ENCODE results near the gene TSPEAR. TPM values are rescaled to one million over a fixed set of nuclear protein-coding genes. Genes with fewer than 3 reads are reported as not detected.

Gene TSPEAR
- not detected in 2 replicates for total RNA-seq (2014; rRNA removed; shearing (Covaris generic))

DNA sequence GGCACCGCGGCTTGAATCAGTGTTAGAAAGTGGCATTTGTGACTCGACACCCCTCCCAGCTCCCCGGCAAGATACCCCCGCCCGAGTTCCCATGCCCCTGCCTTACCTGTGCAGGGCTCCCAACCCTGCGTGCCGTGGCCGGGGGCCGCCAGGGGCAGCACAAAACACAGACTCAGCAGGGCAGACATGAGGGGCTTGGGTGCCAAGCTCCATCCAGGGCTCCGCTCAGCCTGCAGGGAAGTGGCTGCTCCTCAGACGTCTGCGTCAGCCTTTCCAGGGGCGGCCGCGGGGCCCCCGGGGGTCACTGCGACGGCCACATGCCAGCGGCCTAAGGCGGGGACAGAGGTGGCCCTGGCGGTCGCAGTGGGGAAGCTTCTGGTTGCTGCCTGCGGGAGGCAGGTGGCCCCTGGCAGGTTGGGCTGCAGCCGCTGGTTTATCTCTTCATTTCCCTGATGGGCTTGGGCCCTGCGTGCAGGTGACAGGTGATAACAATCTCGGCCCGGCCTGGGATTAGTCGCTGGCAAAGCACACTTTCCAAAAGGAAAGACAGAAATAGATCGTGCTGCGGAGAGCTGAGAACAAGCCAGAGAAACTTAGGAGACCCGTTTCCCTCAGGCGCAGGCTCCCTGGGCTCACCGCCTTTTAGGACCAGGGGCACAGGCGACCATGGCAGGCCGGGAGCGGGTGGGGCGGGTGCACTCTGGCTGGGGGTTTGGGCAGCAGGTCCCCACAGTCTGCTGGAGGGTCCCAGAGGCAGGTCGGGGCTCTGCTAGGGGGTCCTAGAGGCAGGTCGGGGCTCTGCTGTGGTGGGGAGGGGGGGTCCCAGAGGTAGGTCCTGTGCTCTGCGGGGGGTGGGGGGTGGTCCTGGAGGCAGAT lies at the start of gene TSPEAR:
TSS of gene TSPEAR (minus strand) at position 246 of the 876 bp plus-strand sequence. CDS start at position 188, 58 bp downstream.
- no peak within 1 kb of the TSS for H3K27ac ChIP-seq
- no peaks in the 10 kb centered on the region for H3K4me1 ChIP-seq
- no peaks in the 10 kb centered on the region for H3K9me3 ChIP-seq (replicated peaks)
- H3K36me3 ChIP-seq = no peaks in the 10 kb centered on the region
- 0 out of 2 replicates have a peak, but pooled peaks cover 7% of the 10 kb centered on the region for H3K27me3 ChIP-seq
- H3K4me3 ChIP-seq = no peak within 1 kb of the TSS
- DNase-seq = no peak

GRCh38 chr21:44760376-44760775 lies 49.0 kb upstream of the TSPEAR start:
- Histone ChIP-seq H3K4me3 (no peak overlapping the region), H3K4me1 (no peaks in the 10 kb centered on the region), H3K27ac (no peak overlapping the region), H3K36me3 (no peaks in the 10 kb centered on the region), H3K9me3 (replicated peaks) (0 out of 2 replicates have a peak, but pooled peaks cover 2% of the 10 kb centered on the region), H3K27me3 (no peaks in the 10 kb centered on the region)
- DNase-seq = no peak

GRCh38 chr21:44759628-44760285 lies 48.4 kb upstream of the TSPEAR start:
- peaks cover 5% of the 10 kb centered on the region; the same call in 1 of the 2 replicates for H3K9me3 ChIP-seq (replicated peaks)
- no peak overlapping the region for H3K27ac ChIP-seq
- H3K27me3 ChIP-seq = no peaks in the 10 kb centered on the region
- no peak for DNase-seq
- no peaks in the 10 kb centered on the region for H3K36me3 ChIP-seq
- H3K4me1 ChIP-seq = no peaks in the 10 kb centered on the region
- no peak overlapping the region for H3K4me3 ChIP-seq

GRCh38 chr21:44758781-44759627 lies 47.6 kb upstream of the TSPEAR start:
- H3K4me1 ChIP-seq = no peaks in the 10 kb centered on the region
- peaks cover 5% of the 10 kb centered on the region; the same call in 1 of the 2 replicates for H3K9me3 ChIP-seq (replicated peaks)
- no peak overlapping the region for H3K4me3 ChIP-seq
- no peaks in the 10 kb centered on the region for H3K36me3 ChIP-seq
- no peak for DNase-seq
- H3K27me3 ChIP-seq = no peaks in the 10 kb centered on the region
- no peak overlapping the region for H3K27ac ChIP-seq

- no peaks in the 10 kb centered on the region for H3K27me3 ChIP-seq
- H3K36me3 ChIP-seq = no peaks in the 10 kb centered on the region
- DNase-seq = no peak
- no peaks in the 10 kb centered on the region for H3K4me1 ChIP-seq
- no peak overlapping the region for H3K4me3 ChIP-seq
- H3K9me3 ChIP-seq (replicated peaks) = peaks cover 5% of the 10 kb centered on the region; the same call in 1 of the 2 replicates
- H3K27ac ChIP-seq = no peak overlapping the region
Measured at GRCh38 chr21:44758141-44758561, 46.8 kb upstream of the TSPEAR start.

- no peaks in the 10 kb centered on the region for H3K36me3 ChIP-seq
- H3K4me1 ChIP-seq = no peaks in the 10 kb centered on the region
- H3K9me3 ChIP-seq (replicated peaks) = peaks cover 5% of the 10 kb centered on the region; the same call in 1 of the 2 replicates
- no peak for DNase-seq
- H3K4me3 ChIP-seq = no peak overlapping the region
- no peak overlapping the region for H3K27ac ChIP-seq
- no peaks in the 10 kb centered on the region for H3K27me3 ChIP-seq
Measured at GRCh38 chr21:44757731-44758130, 46.4 kb upstream of the TSPEAR start.

DNA sequence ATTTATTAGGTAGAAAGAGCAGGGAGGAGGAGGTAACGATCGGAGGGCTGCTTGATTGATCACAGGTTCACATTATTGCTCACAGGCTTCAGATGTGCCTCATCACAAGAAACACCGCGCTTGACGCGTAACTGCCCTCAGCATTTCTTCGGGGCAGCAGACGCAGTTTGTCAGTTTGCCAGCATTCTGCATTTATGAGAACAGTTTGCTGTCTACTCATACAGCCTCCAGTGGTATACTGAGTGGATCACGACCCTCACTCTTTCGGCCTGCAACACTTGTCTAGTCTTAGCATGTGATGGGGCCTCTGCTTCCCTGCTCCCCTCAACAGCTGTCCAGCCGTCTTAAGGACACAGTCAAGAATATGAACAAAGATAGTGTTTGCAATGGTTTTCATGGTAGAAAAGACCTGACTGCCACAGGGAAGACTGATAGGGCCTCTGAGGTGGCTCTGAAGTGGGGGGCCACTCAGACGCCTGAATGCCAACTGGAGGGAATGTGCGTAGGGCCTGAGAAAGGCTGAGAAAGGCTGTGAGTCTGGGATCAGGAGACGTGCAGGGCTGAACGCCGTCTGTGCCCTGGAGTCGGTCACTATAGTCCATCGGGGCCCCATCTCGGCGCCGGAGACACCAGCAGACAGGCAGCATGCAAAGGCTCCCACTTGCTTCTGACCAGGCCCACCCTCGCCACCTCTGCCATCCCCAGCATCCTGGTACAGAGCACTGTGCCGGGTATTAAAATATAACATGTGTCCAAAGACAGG lies 45.2 kb upstream of the TSPEAR start:
- H3K9me3 ChIP-seq (replicated peaks) = peaks cover 5% of the 10 kb centered on the region; the same call in 1 of the 2 replicates
- DNase-seq = no peak
- H3K27ac ChIP-seq = no peak overlapping the region
- H3K4me1 ChIP-seq = no peaks in the 10 kb centered on the region
- no peaks in the 10 kb centered on the region for H3K27me3 ChIP-seq
- no peak overlapping the region for H3K4me3 ChIP-seq
- no peaks in the 10 kb centered on the region for H3K36me3 ChIP-seq

- H3K4me3 ChIP-seq = no peak overlapping the region
- H3K27ac ChIP-seq = no peak overlapping the region
- H3K9me3 ChIP-seq (replicated peaks) = peaks cover 5% of the 10 kb centered on the region; the same call in 1 of the 2 replicates
- no peaks in the 10 kb centered on the region for H3K36me3 ChIP-seq
- DNase-seq = peak in 1 of 2 experiments; percentile 52
- H3K27me3 ChIP-seq = no peaks in the 10 kb centered on the region
- H3K4me1 ChIP-seq = no peaks in the 10 kb centered on the region
Measured at GRCh38 chr21:44755227-44755626, 43.9 kb upstream of the TSPEAR start.

DNA sequence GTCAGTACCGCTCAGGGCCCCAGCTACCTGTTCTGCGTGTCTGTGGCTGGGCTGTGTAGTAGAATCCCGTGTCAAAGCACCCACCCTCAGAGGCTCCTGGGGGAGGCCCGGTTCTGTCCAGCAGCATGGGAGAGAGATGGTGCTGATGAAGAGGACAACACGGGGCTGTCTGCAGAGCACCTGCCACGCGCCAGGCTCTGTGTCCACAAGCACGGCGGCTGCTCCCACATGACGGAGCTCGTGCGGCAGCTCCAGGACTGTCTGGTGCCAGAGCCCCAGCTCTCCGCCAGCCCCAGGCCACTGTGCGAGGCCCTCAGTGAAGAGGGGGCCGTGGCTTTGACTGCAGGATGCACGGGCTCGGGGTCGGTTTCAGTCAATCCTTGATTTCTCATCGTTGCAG lies 42.0 kb upstream of the TSPEAR start:
- DNase-seq = no peak
- peaks cover 2% of the 10 kb centered on the region; the same call in 1 of the 2 replicates for H3K4me1 ChIP-seq
- H3K9me3 ChIP-seq (replicated peaks) = peaks cover 5% of the 10 kb centered on the region; the same call in 1 of the 2 replicates
- no peak overlapping the region for H3K4me3 ChIP-seq
- no peaks in the 10 kb centered on the region for H3K36me3 ChIP-seq
- no peak overlapping the region for H3K27ac ChIP-seq
- H3K27me3 ChIP-seq = no peaks in the 10 kb centered on the region

GRCh38 chr21:44752671-44753235 lies 41.4 kb upstream of the TSPEAR start:
- Histone ChIP-seq H3K27me3 (no peaks in the 10 kb centered on the region), H3K27ac (no peak overlapping the region), H3K4me1 (peaks cover 2% of the 10 kb centered on the region; the same call in 1 of the 2 replicates), H3K36me3 (no peaks in the 10 kb centered on the region), H3K4me3 (no peak overlapping the region), H3K9me3 (replicated peaks) (peaks cover 5% of the 10 kb centered on the region; the same call in 1 of the 2 replicates)
- DNase-seq = no peak

DNA sequence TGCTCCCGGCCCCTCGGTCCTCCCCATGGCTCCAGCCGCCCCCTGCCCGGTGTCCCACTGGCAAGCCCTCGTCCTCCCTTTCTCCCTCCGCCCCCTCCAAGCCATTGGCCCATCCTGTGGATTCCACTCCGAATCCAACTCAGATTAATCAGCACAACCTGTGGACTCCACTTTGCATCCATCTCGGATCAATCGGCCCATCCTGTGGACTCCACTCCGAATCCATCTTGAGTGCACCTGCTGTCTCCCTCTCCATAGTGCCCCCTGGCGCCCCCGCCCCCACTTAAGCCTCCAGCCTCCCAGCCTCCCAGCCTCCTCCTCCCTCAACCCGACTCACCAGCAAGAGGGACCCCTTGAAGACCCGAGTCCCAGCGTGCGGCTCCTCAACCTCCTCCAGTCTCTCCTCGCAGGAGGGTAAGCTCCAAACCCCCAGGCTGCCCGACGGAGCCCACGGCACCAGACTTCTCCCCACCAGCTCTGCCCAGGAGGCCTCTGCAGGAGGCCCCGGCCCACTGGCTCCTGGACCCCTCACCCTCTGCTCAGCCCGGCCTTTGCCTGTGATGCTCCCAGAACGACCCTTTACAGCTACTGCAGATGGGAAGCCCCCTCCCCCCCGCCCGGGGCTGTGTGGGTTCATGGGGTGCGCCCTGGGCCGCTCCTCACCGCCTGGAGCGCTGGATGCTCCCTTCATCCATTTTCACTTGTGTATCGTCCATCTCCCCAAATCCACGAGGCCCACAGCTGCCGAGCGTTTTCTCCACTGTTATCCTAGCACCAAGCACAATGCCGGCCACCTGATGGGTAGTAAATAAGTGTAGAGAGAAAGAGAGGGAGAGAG lies 40.6 kb upstream of the TSPEAR start:
- peaks cover 2% of the 10 kb centered on the region; the same call in 1 of the 2 replicates for H3K4me1 ChIP-seq
- no peak for DNase-seq
- peaks cover 5% of the 10 kb centered on the region; the same call in 1 of the 2 replicates for H3K9me3 ChIP-seq (replicated peaks)
- no peaks in the 10 kb centered on the region for H3K27me3 ChIP-seq
- H3K4me3 ChIP-seq = no peak overlapping the region
- no peak overlapping the region for H3K27ac ChIP-seq
- no peaks in the 10 kb centered on the region for H3K36me3 ChIP-seq

DNA sequence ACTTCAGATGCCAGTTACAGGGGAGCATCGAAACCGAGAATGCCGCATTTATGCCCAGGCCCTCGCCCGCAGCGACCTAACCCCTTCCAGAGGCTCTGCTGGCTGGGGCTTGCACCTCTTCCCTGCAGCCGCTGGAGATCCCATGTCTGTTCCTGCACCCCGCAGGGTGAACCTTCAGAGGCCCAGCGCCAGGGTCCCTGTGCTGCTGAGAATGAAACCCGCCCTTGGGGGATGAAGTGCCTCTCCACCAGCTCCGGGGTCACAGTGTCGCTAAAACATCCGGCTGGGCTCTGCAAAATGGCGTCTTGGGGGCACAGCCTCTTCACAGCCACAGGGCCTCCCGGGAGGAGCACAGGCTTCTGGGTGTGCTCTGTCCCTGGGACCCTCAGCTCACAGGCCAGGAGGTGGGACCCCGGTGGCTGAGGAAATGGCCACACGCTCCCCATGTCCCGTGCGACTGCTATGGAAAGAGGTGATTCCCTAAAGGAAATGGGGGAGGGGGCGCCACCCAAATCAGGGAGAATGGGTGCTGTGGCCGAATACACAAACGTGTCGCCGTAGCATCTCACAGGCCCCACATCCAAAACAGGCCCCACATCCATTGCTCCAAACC lies 39.9 kb upstream of the TSPEAR start:
- Histone ChIP-seq H3K9me3 (replicated peaks) (peaks cover 5% of the 10 kb centered on the region; the same call in 1 of the 2 replicates), H3K4me1 (peaks cover 2% of the 10 kb centered on the region; the same call in 1 of the 2 replicates), H3K27ac (no peak overlapping the region), H3K27me3 (no peaks in the 10 kb centered on the region), H3K36me3 (no peaks in the 10 kb centered on the region), H3K4me3 (no peak overlapping the region)
- DNase-seq = no peak
